ENCODE results near the gene ZC3H12C. TPM values are rescaled to one million over a fixed set of nuclear protein-coding genes. Genes with fewer than 3 reads are reported as not detected.
A peak's percentile ranks its signal among the peaks of the same experiment; 100 is the strongest.

The ZC3H12C gene
- total RNA-seq, 2 donors from 2014 or later, result 0.02 to 0.54 TPM

- ATAC-seq, result no peak
- Mint-ChIP-seq H3K36me3 (no peaks in the 10 kb centered on the region), H3K27ac (no peak overlapping the region), H3K9me3 (no peaks in the 10 kb centered on the region)
- no peak for DNase-seq (ENCODE audit: low spot score in 2 of 2)
Measured at GRCh38 chr11:110072930-110073329, 20.3 kb upstream of the ZC3H12C start.

- Mint-ChIP-seq H3K27ac (no peak overlapping the region), H3K9me3 (no peaks in the 10 kb centered on the region), H3K36me3 (no peaks in the 10 kb centered on the region)
- ATAC-seq, result no peak
- DNase-seq (ENCODE audit: low spot score in 2 of 2), result no peak
Measured at GRCh38 chr11:110074499-110074898, 18.7 kb upstream of the ZC3H12C start.

DNA sequence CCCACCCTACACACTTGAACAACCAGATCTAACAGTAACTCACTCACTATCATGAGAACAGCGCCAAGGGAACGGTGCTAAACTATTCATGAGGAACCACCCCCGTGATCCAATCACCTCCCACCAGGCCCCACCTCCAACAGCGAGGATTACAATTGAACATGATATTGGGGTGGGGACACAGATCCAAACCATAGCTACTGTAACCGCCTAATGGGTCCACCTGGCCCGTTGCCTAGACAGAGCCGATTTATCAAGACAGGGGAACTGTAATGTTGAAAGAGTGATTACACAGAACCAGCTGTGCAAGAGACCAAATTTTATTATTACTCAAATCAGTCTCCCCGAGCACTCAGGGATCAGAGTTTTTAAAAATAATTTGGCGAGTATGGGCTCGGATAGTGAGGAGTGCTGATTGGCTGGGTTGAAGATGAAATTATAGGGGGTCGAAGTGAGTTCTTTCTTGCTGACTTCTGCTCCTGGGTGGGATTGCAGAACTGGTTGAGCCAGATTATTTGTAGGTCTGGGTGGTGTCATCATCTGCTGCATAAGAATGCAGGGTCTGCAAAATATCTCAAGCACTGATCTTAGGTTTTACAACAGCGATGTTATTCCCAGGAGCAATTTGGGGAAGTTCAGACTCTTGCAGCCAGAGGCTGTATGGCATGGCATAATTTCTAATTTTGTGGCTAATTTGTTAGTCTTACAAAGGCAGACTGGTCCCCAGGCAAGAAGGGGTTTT, 17.9 kb upstream of the ZC3H12C start:
- DNase-seq (ENCODE audit: low spot score in 2 of 2) (no peak), ATAC-seq (no peak)
- no peaks in the 10 kb centered on the region for H3K36me3 Mint-ChIP-seq
- no peak overlapping the region for H3K27ac Mint-ChIP-seq
- H3K9me3 Mint-ChIP-seq, result no peaks in the 10 kb centered on the region

DNA sequence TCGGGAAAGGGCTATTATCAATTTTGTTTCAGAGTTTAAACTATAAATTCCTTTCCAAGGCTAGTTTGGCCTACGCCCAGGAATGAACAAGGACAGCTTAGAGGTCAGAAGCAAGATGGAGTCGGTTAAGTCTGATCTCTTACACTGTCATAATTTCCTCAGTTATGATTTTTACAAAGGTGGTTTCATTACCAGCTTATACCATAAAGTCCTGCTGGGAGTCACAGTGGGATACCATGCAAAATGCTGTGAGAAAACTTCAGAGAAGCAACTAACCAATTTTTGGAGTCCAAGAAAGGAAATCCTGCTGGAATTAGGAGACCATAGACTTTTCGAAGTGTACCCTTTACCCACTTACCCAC, 17.4 kb upstream of the ZC3H12C start:
- DNase-seq (ENCODE audit: low spot score in 2 of 2), result no peak
- no peak for ATAC-seq
- H3K27ac Mint-ChIP-seq, result no peak overlapping the region
- H3K36me3 Mint-ChIP-seq, result no peaks in the 10 kb centered on the region
- H3K9me3 Mint-ChIP-seq, result no peaks in the 10 kb centered on the region

DNA sequence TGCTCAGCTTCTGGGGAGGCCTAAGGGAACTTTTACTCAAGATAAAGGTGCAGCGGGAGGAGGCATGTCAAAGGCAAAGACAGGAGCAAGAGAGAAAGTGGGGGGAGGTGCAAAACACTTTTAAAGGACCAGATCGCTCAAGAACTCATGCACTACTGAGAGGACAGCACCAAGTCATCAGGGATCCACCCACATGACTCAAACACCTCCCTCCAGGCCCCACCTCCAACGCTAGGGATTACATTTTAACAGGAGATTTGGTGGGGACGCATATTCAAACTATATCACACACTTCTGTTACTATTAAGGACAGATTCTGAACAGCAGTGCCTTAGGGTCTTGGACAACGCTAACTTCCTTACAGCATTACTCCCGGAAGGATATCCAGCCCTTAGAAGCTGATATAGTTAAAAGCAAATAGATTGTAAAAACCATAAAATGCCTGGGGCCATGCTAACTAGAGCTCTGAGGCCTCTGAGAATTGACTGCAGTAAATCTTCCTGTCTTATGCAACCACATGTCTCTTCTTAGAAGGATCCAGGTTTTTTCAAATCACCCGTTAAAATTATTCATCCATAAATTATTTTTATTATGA, 16.7 kb upstream of the ZC3H12C start:
- Mint-ChIP-seq H3K36me3 (no peaks in the 10 kb centered on the region), H3K9me3 (no peaks in the 10 kb centered on the region), H3K27ac (no peak overlapping the region)
- DNase-seq (ENCODE audit: low spot score in 2 of 2) (no peak), ATAC-seq (no peak)

DNA sequence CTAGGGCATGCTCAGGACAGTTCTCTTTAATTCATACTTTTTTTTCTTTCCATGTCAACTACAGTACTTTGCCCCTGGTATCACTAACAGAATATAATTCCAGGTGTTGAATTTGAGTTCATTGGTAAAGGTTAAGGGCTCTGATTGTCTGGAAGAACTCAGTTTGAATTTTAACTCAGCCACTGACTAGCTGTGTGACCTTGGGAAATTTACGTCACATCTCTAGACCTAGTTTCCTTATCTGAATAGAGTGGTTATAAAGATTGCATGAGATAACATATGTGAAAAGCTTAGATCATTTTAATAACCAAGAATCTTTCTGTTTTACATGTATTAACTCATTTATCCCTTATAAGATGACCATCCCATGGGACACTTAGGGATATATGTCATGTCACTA, 15.8 kb upstream of the ZC3H12C start:
- ATAC-seq (peak in 1 of 2 donors; percentile 25), DNase-seq (ENCODE audit: low spot score in 2 of 2) (no peak)
- no peaks in the 10 kb centered on the region for H3K9me3 Mint-ChIP-seq
- no peak overlapping the region for H3K27ac Mint-ChIP-seq
- no peaks in the 10 kb centered on the region for H3K36me3 Mint-ChIP-seq

GRCh38 chr11:110077831-110078325, 15.3 kb upstream of the ZC3H12C start:
- Mint-ChIP-seq H3K9me3 (no peaks in the 10 kb centered on the region), H3K36me3 (no peaks in the 10 kb centered on the region), H3K27ac (no peak overlapping the region)
- ATAC-seq (peak; percentile 80 to 96), DNase-seq (ENCODE audit: low spot score in 2 of 2) (peak in 1 of 2 donors; percentile 20)

- no peak for DNase-seq (ENCODE audit: low spot score in 2 of 2)
- Mint-ChIP-seq H3K9me3 (no peaks in the 10 kb centered on the region), H3K27ac (no peak overlapping the region), H3K36me3 (no peaks in the 10 kb centered on the region)
- no peak for ATAC-seq
Measured at GRCh38 chr11:110078923-110079544, 14.2 kb upstream of the ZC3H12C start.

DNA sequence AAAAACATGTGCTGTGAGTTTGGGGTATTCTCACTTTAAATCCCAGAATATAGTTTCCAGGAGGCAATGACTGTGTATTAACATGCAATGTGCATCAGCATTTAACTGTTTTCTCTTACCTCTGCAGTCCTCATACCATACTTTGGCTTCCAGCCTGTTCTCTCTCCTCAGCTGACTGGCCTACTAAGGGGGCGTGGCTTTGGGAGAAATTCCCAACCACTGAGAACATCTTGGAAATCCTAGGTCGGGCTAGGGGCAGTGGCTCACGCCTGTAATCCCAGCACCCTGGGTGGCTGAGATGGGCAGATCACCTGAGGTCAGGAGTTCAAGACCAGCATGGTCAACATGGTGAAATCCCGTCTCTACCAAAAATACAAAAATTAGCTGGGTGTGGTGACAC, 13.5 kb upstream of the ZC3H12C start:
- Mint-ChIP-seq H3K9me3 (no peaks in the 10 kb centered on the region), H3K36me3 (no peaks in the 10 kb centered on the region), H3K27ac (no peak overlapping the region)
- no peak for ATAC-seq
- no peak for DNase-seq (ENCODE audit: low spot score in 2 of 2)

DNA sequence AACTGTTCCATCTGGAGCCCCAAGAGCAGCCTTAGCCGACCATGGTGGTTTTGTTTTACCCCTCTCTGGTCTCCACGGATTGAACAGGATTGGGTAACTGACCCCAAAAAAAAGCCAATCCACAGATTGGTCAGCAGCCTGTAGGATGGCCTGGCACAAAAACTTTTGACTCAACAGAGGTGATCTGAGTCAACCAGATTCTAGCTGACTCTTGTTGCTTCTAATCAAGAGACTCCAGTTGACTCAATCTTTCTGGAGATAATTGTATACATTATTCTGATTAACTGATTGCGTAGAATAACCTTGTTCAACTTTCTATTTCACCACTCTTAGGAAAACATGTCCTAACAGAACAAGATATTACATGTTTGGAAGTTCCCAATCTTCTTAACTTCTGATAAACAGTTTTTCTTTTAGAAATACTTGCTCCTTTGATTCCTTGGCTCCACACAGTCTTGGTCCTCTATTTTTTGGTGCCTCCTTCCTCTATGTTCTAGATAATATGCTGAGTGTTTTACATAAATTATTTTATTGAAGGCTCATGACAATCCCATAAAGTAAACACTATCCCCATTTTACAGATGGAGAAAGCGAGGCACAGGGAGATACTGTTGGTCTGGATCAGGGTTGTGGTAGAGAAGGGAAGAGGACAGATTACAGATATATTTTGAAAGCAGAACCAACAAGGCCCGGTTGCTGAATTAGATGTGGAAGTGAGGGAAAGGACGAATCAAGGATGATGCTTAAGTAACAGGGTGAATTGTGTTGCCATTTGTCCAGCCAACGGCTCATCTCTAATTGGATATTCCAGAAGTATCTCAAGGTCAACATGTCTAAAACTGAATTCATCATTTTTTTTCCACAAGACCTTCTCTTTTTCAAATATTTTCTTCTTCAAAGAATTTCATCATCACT, 11.5 kb upstream of the ZC3H12C start:
- H3K27ac Mint-ChIP-seq, result no peak overlapping the region
- no peaks in the 10 kb centered on the region for H3K9me3 Mint-ChIP-seq
- H3K36me3 Mint-ChIP-seq, result no peaks in the 10 kb centered on the region
- DNase-seq (ENCODE audit: low spot score in 2 of 2) (no peak), ATAC-seq (no peak)

DNA sequence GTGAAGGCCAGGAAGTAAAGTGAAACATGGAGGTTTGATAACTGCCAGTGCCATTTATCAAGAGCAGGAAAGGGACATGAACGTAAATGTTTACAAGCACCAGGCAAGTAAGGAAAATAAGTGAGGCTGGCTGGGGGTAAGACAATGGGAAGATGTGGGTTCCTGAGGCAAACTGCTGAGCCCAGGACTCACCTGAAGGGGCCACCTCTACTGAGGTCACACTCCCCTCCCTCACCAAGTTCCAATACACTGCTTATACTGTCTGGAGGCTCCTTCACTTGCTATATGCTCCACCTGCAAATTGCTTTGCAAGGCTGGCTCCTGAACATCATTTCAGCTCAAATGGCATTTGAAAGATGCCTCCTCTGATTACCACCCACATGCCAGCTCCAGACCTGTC, 10.3 kb upstream of the ZC3H12C start:
- H3K9me3 Mint-ChIP-seq, result no peaks in the 10 kb centered on the region
- no peak for ATAC-seq
- DNase-seq (ENCODE audit: low spot score in 2 of 2), result no peak
- no peaks in the 10 kb centered on the region for H3K36me3 Mint-ChIP-seq
- H3K27ac Mint-ChIP-seq, result no peak overlapping the region

DNA sequence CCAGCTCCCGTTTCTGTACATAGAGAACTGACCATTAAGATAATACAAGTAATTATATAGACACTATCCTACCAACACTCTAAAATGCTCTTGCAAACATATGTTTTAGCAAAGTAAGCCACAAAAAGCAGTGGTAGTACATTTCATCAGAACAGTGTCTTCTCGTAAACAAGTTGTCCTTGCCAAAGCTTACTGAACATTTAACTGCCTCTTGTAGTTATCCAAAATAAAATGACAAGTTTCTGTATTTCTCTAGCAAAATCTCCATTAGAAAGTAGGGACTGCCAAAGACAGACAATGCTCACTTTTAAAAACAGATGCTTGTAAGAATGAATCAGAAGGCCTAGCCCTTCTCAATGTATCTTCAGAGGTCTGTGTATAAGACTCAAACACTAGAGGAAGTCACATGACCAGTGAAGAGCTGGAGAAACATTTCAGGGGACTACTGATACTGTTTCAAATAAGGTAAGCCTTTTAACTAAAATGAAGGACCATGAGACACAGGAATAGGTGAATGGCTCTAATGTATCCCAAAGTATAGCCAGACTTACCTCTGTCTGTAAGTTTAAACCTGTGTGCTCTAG, 7.8 kb upstream of the ZC3H12C start:
- Mint-ChIP-seq H3K9me3 (no peaks in the 10 kb centered on the region), H3K36me3 (no peaks in the 10 kb centered on the region), H3K27ac (no peak overlapping the region)
- no peak for ATAC-seq
- no peak for DNase-seq (ENCODE audit: low spot score in 2 of 2)

GRCh38 chr11:110086892-110087309, 6.3 kb upstream of the ZC3H12C start:
- Mint-ChIP-seq H3K36me3 (peaks cover 0 to under 1% of the 10 kb centered on the region in 2 donors), H3K27ac (no peak overlapping the region), H3K9me3 (no peaks in the 10 kb centered on the region)
- no peak for DNase-seq (ENCODE audit: low spot score in 2 of 2)
- no peak for ATAC-seq

DNA sequence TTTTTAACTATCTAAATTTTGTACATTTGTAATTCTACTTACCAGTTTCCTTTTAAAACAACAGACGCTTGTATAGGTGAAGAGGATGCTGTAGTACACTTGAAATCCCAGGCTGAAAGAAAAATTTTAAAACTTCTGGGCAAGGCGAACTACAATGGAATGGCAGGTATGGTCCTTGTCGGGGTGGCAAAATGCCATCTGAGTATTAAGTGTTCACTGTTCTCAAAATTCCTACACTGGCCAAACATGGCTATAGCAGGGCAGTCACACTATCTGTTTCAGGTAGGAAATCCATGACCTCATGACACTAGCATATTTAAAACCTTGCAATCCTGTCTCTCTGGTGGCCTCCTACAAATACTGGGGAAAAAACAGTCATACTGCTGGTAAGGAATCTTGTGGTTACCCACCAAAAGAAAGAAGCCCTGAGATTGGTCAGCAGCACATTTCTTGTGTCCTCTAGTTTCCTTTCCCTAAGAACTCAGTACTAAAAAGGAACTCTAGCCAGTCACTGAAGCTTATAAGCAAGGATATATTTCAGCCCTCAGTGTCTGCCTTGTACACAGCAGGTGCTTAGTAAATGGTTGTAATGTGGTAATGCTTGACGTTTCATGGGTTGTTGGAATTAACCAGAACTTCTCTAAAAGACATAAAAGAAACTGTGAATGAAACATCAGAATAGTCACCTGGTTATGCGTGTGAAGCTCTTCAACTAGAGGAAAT, 5.2 kb upstream of the ZC3H12C start:
- no peak for DNase-seq (ENCODE audit: low spot score in 2 of 2)
- Mint-ChIP-seq H3K27ac (no peak overlapping the region), H3K36me3 (peaks cover 0 to 6% of the 10 kb centered on the region in 2 donors), H3K9me3 (no peaks in the 10 kb centered on the region)
- no peak for ATAC-seq

DNA sequence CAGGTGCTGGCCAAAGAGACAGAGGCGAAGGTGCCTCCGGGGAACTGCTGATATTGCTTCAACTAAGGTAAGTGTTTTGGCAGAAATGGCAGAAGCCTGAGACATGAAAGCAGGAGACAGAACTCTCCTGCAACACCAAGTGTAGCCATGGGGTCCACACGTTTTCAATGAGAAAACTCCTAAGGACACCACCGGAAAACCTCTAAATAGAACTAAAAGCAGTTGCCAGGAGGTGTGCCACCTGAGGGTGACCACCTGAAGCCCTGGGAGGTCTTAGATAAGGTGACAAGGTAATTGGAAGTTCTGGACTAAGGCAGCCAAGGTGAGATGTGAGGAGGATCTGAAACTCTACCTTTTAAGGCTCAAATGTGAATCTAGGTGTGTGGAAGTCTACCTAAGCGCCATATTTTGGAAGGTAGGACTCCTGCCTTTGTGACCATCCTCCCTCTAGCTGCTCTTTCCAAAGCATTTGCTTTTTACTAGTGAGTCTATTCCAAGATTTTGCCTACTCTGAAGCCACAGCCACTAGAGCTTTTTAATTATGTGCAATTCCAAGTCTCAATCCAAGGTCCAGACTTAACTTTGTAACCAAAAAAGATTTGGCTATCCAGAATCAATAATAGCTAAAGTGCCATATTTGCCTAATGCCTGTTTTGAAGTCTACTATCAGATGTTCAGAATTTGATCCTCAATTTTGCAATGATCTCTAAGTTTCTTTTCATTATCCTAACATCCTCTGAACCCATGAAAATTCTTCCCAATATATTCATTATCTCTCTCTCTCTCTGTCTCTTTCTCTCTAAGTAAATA, 4.5 kb upstream of the ZC3H12C start:
- Mint-ChIP-seq H3K36me3 (peaks cover 0 to 6% of the 10 kb centered on the region in 2 donors), H3K27ac (no peak overlapping the region)
- ATAC-seq, result no peak

More for the DNA sequence above, 4.5 kb upstream of the ZC3H12C start:
- no peaks in the 10 kb centered on the region for H3K9me3 Mint-ChIP-seq
- no peak for DNase-seq (ENCODE audit: low spot score in 2 of 2)

Data from activated naive CD4-positive, alpha-beta T cell treated with anti-CD3 and anti-CD28 coated beads, Interleukin-2, amount 50 U/mL, for 72 hours (primary cell).